Activated gamma-delta T cell (primary cell): ENCODE measurements around the gene TRPV6.

Experiments
- DNase-seq: peaks from one replicate; lab custom pipeline; 2025; lab: John Stamatoyannopoulos, UW

TRPV6 gene

DNA sequence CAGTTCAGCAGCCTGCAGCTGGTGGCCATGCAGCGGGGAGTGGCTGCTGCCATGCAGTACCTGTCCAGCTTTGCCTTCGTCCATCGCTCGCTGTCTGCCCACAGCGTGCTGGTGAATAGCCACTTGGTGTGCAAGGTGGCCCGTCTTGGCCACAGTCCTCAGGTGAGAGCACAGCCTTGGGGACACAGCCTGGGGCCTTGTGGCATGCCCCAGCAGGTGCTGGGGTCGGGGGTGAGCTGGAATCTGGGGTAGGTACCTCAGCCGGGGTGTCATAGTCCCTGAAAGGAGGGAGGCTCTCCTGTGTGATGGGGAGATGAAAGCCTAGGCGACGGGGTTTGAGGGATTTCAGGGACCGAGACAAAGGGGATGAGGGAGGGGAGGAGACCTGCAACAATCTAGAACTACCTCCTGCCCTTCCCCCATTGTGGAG is 16.5 kb downstream of the TRPV6 start:
- no peak for DNase-seq

DNA sequence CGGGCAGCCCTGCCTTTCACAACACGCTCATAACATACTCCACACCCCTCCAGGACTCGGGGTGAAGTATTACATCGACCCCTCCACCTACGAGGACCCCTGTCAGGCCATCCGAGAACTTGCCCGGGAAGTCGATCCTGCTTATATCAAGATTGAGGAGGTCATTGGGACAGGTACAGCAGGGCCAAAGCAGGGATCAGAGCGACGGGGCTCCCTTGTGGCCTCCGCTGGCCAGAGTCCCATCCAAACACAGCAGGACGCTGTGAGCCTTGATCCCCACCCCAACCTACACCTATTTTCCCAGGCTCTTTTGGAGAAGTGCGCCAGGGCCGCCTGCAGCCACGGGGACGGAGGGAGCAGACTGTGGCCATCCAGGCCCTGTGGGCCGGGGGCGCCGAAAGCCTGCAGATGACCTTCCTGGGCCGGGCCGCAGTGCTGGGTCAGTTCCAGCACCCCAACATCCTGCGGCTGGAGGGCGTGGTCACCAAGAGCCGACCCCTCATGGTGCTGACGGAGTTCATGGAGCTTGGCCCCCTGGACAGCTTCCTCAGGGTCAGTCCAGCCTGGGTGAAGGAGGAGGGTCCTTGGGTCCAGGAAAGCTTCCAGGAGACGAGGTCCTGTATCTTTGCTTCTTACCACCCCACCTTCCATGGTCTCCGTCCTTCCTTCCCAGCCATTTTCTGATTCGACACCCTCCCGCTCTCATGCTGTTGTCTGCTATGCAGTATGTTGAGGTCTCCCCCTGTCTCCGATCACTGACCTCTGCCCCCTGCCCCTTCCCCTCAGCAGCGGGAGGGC is 17.2 kb downstream of the TRPV6 start:
- DNase-seq, result no peak

DNA sequence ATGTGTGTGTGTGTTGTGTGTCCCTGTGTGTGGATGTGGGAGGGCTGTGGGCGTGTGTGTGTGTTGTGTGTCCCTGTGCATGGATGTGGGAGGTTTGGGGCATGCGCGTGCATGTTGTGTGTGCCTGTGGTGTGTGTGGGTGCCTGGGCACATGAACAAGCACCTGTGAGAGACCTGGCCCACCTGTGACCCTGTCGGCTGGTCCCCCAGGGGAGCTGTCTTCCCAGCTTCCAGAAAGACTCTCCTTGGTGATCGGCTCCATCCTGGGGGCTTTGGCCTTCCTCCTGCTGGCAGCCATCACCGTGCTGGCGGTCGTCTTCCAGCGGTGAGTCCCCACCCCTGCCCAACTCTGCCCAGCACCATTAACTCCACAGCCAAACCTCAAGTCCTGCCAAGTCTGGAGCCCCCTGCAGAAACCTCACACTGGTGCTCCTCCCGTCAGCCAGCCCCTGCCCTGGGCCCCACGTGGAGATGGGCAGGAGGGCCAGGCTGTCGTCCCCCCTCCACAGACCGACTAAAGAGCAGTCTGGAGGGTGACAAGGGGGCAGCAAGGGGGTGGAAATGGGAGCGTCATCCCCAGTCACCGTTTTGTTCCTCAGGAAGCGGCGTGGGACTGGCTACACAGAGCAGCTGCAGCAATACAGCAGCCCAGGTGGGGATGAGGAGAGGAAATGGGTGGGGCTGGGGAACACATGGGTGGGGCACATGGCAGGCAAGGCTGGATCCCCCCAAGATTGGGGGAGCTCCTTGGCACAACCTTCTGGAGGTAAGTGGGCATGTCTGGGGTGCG is 18.0 kb downstream of the TRPV6 start:
- no peak for DNase-seq

DNA sequence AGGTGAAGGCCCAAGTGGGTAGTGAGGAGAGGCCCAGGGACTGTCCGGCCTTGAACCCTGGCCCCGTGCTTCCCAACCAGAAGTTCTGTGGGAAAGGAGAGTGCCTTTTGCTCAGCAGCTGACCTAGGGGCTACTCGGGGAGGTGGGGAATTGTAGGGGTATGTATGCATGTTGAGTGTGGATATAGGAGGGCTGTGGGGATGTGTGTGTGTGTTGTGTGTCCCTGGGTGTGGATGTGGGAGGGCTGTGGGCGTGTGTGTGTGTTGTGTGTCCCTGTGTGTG is 18.5 kb downstream of the TRPV6 start:
- no peak for DNase-seq

DNA sequence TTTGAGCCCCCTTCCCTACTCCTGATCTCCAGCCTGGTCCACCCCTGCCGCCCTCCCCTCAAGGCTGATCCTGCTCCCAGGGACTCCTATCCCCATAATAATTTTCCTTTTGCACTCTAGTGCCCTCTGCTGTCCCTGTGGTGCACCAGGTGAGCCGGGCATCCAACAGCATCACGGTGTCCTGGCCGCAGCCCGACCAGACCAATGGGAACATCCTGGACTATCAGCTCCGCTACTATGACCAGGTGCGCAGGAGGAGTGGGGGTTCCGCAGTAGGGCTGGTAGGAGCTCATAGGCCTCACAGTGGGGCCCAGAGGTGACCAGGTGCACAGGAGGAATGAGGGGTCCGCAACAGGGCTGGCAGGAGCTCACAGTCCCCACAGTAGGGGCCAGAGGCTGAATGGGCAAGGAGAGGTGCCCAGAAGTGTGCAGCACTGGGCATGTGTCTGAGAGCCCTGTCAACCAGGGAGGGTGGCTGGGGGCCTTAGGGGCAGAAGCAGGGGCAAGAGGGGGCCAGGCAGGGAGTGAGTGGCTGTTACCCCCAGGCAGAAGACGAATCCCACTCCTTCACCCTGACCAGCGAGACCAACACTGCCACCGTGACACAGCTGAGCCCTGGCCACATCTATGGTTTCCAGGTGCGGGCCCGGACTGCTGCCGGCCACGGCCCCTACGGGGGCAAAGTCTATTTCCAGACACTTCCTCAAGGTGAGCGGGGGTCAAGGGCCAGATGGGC is 19.0 kb downstream of the TRPV6 start:
- DNase-seq, result no peak

DNA sequence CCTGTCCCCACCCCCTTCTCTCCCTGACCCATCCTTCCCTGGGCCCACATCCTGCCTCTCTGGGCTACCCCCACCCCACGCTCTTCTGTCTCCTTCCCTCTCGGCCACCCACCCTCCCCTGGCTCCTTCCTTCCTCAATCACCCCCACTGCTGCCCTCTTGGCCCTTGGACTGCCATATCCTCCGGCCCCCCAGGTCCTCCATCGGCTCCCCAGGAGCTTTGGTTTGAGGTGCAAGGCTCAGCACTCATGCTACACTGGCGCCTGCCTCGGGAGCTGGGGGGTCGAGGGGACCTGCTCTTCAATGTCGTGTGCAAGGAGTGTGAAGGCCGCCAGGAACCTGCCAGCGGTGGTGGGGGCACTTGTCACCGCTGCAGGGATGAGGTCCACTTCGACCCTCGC is 19.8 kb downstream of the TRPV6 start:
- no peak for DNase-seq

DNA sequence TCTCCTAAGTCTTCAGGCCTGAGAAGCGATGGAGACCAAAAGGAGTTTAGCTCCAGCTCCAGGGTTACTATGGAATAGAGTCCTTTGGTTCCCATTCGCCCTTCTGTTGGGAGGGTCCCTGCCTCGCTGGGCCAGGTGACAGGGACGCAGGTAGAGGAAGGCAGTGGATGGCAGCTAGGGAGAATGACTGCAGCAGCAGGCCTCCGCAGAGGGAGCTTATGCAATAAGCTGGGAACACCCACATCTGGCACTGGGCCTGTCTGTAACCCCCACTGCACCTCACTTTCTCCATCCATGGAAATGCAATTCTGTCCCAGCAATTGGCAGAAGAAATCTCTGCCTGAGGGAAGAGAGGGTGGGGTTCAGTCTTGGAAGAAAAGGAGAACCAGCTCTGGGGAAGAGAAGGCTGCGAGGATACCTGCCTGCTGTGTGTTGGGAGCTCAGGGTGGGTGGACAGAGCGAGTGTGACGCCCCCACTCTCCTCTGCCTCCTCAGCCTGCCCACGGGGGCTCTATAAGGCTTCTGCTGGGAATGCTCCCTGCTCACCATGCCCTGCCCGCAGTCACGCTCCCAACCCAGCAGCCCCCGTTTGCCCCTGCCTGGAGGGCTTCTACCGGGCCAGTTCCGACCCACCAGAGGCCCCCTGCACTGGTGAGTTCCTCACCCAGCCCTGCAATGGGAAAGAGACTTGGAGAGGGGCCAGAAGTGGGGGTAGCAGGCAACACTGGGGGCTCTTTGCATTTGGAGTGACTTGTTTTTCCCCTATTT is 20.4 kb downstream of the TRPV6 start:
- no peak for DNase-seq

DNA sequence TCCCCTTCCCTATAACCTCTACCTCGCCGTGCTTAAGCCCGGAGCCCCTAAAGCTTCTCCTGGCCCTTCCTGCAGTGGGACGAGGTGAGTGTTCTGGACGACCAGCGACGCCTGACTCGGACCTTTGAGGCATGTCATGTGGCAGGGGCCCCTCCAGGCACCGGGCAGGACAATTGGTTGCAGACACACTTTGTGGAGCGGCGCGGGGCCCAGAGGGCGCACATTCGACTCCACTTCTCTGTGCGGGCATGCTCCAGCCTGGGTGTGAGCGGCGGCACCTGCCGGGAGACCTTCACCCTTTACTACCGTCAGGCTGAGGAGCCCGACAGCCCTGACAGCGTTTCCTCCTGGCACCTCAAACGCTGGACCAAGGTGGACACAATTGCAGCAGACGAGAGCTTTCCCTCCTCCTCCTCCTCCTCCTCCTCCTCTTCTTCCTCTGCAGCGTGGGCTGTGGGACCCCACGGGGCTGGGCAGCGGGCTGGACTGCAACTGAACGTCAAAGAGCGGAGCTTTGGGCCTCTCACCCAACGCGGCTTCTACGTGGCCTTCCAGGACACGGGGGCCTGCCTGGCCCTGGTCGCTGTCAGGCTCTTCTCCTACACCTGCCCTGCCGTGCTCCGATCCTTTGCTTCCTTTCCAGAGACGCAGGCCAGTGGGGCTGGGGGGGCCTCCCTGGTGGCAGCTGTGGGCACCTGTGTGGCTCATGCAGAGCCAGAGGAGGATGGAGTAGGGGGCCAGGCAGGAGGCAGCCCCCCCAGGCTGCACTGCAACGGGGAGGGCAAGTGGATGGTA is 21.5 kb downstream of the TRPV6 start:
- no peak for DNase-seq

DNA sequence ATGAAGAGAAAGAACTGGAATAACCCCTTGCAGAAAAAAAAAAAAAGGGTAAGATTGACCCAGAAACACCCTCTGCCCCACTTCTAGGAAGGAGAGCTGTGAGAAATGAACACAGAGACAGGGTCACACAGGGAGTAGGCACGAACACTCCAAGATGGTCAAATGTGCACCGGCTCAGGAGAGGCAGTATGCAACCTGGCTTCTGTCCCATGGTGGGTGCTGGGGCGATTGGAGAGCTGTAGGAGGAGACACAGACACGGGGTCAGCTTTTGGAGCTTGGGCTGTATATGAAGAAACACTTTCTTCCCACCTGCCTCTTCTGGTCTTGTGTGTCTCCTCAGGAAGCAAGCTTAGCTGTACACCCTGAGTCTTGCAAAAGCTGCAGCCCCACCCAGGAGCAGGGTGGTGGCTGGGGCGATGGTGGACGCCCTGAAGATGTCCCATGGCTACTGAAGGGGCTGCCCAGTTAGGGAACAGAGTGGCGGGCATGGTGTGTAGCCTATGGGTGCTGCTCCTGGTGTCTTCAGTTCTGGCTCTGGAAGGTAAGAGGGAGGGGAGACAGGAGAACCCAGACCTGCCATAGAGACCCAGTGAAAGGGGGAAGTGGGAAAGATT is 22.7 kb downstream of the TRPV6 start:
- no peak for DNase-seq

DNA sequence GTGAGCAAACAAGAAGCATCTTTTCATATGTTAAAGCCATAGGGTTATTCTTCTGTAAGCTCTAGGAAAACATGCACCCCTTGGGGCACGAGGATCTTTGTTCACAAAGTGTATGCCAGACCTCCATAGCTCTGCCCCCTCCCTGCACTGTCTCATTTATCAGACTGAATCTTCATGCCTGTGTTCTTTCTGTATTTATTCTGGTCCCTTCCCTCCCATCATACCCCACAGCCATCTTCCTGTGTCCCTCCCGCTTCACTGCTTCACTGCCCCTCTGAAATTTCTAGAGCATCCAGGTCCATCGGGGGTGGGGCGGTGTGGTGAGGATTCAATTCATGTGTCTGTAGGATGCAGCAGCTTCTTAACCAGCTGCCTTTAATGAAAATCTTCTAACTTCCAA is 23.2 kb downstream of the TRPV6 start:
- no peak for DNase-seq

DNA sequence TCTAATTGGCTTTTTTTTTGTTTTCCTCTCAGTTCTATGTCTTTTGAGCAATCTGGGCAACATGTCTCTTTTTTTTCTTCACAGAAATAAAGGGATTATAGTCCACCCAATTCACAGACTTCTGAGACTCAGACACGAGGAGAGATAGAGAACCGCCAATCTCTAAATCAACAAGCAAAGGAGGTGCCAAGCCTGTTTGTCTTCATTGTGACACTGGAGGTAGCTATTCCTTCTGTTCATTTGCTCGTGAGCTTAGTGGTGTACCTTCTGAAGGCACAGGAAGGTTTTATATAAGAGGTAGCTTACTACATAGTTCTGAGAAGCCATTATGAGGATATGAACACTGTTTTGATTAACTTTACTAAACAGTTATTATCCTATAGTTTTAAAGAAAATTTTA is 24.6 kb downstream of the TRPV6 start:
- DNase-seq, result no peak

DNA sequence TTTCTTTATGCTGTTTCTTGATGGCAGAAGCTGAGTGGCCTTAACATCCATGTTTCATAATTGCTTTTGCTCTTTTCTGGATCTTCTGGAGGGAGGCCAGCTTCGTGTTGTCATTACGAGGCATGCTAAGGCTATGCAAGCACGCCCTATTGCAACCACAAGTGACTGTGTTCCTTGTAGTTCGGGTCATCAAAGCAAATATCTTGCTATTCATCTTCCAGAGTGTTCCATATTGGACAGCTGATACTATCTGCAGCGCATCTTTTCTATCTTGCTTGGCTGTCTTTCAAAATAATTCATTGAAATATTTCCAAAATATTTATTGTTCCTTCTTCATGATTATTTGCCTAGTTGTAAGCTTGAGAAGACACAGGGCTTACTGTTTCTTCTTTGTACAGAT is 25.7 kb downstream of the TRPV6 start:
- no peak for DNase-seq

DNA sequence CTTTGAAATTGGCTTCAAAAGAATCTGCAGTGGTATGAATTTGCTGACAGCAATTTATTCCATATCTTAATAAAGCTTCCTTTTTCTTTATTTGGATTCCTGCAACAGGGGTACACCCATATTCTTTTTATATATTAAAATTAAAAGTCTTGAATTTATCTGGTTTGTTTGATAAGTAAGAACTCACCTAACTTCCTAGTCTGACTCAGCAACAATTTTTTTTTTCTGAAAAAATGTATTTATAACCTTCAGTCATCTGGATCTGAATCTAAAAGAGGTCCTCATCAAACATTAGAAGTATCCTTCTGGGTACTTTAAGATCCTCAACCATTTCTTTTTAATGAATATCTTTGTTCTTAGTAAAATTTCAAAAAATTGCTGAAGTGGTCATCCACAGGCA is 26.1 kb downstream of the TRPV6 start:
- no peak for DNase-seq

DNA sequence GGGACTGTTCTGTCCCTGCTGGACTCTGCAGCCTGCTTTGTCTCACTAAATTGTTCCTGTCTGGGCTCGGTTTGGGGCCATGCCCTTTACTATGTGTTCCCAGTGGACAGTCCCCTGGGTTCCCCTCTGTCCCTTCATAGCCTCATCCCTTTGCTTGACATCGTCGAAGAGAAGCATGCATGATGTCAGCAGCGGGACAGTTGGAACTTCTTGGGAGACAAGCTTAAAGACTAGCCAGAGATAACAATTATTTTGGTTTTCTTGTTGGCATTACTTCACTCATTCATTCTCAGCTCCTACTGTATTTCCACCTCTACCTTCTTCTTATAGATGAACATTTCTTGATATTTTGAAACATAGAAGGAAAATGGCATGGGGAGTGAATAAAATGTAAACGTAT is 27.9 kb downstream of the TRPV6 start:
- no peak for DNase-seq

DNA sequence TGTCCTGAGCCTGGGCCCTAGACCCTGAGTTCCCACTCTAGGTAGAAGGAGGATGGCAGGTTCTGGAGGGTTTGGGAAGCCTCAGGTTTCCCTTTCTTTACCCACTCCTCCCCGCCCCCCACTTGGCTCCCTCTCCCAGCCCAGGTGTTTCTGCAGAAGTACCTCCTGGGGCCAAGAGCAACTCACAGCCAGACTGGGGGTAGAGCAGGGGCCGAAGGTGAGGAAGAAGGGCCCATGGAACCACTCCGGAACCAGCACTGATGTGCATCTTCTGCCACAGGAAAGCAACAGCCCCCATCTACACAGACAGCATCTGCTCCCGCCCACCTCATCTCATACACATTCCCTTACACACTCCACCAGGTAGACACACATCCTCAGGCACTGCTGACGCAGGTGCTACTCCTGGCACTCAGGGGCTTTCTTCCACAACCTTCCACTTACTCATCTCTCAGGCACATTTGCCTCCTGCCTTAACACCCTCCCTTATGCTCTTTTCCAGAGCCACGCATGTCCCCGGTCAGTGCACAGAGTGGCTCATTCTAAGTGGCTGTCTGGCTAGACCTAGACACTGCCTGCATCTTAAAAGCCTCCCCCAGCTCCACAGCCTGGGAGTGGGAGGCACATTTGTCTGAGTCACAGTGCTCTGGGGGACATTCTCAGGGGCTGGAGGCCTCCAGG is 28.8 kb downstream of the TRPV6 start:
- no peak for DNase-seq

DNA sequence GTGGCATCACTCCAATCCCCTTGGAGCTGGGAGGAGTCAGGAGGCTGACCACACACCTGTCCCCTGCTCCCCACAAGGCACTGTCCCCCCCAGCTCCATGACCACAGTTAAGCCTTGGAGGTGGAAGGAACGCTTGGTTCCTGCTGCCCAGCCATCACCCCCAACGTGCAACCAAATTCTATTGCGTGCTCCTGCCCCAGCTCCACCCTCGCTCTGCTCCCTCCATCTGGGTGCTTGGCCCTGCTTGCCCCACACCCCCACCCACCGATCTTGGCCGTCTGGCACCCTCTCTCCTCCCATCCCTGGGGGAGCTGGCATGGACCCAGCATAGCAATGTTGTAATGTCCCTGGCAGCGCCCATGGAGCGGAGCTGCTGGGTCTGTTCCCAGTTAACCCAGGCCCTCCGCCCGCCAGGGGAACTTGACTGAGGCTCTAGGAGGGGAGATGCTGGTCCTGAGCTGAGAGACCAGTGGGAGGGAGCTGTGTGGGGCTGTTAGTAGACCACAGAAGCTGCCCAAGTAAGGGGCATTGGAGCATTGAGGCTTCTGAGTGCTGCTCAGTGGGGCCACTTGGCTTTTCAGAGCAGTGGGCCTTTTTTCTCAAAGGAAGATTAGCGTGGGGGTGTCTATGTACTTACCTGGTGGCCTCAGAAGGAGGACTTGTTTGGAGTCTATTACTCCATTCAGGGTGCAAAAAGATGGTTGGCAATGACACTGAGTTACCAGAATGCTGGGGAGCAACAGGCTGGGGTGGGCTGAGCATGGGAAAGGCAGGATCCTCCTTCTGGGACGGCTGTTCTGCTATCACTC is 29.6 kb downstream of the TRPV6 start:
- DNase-seq, result no peak

DNA sequence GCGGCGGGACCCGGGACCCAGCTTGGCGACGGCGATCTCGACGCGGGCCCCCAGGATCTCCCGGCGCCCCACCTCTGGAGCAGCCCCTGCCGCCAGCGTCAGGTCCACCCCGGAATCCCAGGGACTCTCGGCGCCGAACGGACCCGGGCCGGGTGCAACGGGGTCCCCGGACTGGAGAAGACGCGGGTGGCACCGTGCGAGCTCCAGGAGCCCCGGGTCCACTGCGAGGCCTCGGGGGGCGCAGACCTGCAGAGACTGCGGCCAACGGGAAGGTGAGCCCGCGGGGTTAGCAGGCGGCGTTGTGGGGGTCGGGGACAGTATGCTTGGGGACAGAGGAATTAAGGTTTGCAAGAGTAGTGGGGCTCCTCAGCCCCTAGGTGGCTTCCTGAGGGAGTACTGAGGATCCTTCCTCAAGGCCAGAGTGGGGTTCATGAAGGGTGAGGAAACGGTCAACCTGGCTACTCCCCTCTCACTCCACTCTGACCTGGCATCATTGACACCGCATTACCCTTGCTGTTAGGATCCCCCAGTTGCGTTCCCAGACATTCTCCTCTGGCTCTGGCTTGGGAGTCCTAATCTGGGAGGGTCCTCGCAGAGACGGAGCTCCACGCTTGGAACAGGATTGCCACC is 30.3 kb downstream of the TRPV6 start:
- DNase-seq, result no peak

DNA sequence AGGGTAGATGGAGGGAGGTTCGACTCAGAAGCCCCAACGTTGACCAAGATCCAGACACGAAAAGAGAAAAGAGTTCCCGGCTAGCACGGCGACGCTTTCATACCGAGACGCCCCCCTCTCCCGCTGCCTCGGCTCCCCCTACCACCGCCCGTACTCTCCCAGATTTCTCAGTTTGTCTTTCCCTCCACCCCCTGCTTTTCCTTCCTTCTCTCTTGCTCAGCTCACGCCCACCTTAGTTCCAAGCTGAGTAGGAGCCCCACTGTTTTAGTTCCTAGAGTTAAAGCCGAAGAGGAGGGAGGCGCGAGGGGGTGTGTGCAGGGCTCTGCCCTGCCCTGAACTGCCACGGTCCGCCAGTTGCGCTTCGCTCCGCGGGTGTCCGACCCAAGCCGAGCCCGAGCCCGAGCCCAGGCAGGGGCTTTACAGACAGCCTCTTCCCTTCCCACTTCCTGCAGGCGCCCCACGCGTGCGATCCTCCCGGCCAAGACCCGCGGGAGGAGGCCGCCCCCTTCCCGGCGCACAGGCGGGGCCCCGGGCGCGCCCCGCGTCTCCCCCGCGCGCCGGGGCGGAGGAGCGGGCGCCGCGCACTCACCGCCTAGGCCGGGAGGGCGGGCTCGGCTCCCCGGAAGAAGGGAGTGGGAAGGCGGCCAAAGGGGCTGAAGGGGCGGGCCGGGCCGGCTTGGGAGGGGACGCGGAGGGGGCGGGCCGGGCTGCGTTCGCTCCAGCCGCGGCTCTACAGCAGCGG is 31.0 kb downstream of the TRPV6 start, which contains the start of gene EPHB6:
EPHB6 (plus strand) TSS at position 705 of the 742 bp plus-strand sequence. CDS start 8,152 bp downstream, outside the sequence.
- DNase-seq, result peak; percentile 32
